ENCODE measurements around the gene TEX261.

DNA sequence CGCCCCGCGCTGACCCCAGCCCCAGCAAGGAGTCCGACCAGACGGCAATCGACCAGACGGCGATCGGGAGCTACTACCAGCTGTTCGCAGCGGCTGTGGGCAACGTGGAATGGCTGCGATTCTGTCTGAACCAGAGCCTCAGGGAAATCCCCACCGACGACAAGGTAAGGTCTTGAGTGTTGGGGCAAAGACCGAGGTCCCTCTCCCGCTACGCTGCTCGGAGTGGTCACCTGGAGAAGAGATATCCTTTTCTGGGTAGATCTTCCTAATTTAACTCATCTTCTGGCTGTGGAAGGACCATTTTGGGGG lies 15.5 kb downstream of the TEX261 start:
- no peak for TF ChIP-seq POLR2A (IDR thresholded peaks at IDR 0.05)
- TF ChIP-seq, protein P1, sequence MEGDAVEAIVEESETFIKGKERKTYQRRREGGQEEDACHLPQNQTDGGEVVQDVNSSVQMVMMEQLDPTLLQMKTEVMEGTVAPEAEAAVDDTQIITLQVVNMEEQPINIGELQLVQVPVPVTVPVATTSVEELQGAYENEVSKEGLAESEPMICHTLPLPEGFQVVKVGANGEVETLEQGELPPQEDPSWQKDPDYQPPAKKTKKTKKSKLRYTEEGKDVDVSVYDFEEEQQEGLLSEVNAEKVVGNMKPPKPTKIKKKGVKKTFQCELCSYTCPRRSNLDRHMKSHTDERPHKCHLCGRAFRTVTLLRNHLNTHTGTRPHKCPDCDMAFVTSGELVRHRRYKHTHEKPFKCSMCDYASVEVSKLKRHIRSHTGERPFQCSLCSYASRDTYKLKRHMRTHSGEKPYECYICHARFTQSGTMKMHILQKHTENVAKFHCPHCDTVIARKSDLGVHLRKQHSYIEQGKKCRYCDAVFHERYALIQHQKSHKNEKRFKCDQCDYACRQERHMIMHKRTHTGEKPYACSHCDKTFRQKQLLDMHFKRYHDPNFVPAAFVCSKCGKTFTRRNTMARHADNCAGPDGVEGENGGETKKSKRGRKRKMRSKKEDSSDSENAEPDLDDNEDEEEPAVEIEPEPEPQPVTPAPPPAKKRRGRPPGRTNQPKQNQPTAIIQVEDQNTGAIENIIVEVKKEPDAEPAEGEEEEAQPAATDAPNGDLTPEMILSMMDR (IDR thresholded peaks at IDR 0.05): no peak

Data from testis (tissue), 2 donors.